Measurements from ENCODE around the gene HLA-B.

DNA sequence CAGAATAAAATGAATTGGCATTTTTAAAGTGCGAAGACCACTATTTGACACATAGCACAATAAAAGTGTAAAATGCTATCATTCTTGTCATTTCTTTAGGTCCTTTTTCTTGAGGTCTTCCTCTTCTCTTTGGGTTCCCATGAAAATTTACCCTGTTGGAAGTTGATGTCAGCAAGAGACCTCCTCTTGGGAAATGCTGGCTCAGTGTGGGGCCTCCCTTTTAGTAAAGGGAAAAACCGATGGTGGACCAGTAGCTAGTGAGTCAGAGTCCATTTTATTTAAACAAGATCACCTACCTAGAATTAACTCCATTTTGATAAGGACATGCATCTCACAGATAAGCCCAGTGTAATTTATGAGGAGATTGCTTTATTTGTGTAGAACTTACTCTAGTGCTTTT is 47.3 kb downstream of the HLA-B start:
- TF ChIP-seq ZNF510 (tag by site-specific recombination; IDR thresholded peaks at IDR 0.05; ENCODE audit: insufficient replicate concordance): no peak
- TF ChIP-seq, protein P1, sequence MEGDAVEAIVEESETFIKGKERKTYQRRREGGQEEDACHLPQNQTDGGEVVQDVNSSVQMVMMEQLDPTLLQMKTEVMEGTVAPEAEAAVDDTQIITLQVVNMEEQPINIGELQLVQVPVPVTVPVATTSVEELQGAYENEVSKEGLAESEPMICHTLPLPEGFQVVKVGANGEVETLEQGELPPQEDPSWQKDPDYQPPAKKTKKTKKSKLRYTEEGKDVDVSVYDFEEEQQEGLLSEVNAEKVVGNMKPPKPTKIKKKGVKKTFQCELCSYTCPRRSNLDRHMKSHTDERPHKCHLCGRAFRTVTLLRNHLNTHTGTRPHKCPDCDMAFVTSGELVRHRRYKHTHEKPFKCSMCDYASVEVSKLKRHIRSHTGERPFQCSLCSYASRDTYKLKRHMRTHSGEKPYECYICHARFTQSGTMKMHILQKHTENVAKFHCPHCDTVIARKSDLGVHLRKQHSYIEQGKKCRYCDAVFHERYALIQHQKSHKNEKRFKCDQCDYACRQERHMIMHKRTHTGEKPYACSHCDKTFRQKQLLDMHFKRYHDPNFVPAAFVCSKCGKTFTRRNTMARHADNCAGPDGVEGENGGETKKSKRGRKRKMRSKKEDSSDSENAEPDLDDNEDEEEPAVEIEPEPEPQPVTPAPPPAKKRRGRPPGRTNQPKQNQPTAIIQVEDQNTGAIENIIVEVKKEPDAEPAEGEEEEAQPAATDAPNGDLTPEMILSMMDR (tag by site-specific recombination; IDR thresholded peaks at IDR 0.05): no peak
- TF ChIP-seq, protein P2, sequence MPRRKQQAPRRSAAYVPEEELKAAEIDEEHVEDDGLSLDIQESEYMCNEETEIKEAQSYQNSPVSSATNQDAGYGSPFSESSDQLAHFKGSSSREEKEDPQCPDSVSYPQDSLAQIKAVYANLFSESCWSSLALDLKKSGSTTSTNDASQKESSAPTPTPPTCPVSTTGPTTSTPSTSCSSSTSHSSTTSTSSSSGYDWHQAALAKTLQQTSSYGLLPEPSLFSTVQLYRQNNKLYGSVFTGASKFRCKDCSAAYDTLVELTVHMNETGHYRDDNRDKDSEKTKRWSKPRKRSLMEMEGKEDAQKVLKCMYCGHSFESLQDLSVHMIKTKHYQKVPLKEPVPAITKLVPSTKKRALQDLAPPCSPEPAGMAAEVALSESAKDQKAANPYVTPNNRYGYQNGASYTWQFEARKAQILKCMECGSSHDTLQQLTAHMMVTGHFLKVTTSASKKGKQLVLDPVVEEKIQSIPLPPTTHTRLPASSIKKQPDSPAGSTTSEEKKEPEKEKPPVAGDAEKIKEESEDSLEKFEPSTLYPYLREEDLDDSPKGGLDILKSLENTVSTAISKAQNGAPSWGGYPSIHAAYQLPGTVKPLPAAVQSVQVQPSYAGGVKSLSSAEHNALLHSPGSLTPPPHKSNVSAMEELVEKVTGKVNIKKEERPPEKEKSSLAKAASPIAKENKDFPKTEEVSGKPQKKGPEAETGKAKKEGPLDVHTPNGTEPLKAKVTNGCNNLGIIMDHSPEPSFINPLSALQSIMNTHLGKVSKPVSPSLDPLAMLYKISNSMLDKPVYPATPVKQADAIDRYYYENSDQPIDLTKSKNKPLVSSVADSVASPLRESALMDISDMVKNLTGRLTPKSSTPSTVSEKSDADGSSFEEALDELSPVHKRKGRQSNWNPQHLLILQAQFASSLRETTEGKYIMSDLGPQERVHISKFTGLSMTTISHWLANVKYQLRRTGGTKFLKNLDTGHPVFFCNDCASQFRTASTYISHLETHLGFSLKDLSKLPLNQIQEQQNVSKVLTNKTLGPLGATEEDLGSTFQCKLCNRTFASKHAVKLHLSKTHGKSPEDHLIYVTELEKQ (tag by site-specific recombination; IDR thresholded peaks at IDR 0.05; ENCODE audit: borderline replicate concordance): no peak
- no peak for TF ChIP-seq ZNF112 (tag by site-specific recombination; IDR thresholded peaks at IDR 0.05)

Data from HEK293 (cell line).